GM23338 (cell line): ENCODE measurements around the gene CSNK2B. TPM values are rescaled to one million over a fixed set of nuclear protein-coding genes. Genes with fewer than 3 reads are reported as not detected.

Source experiments
- ATAC-seq: fragments of 200-7000 bp; cut with Tn5 transposase; 3 replicates; pipeline ENCODE4 v1.9.1; 2020
- DNase-seq: peaks from one replicate; pipeline ENCODE4 v3.0.0-alpha.2; 2015; ENCODE audit warnings: low spot score
- H2AFZ ChIP-seq: fragments of 200-600 bp; sonication (generic); 2 replicates; pipeline ENCODE4 v1.8.0; 2016; ENCODE audit warnings: antibody characterized with exemption, mild to moderate bottlenecking, moderate library complexity
- H3F3A ChIP-seq: fragments of 200-600 bp; sonication (generic); replicated peaks from 2 replicates; pipeline ENCODE4 v1.8.0; 2017; ENCODE audit warnings: antibody characterized with exemption, mixed run types, low read depth
- H3K27ac ChIP-seq: fragments of 200-600 bp; sonication (generic); 2 replicates; pipeline ENCODE4 v1.6.1; 2016; ENCODE audit warnings: low read depth
- H3K27me3 ChIP-seq: fragments of 200-600 bp; sonication (generic); 2 replicates; pipeline ENCODE4 v1.8.0; 2016; ENCODE audit warnings: mild to moderate bottlenecking, mixed run types, moderate library complexity; ENCODE audit not compliant: insufficient read depth
- H3K36me3 ChIP-seq: fragments of 200-600 bp; sonication (generic); 2 replicates; pipeline ENCODE4 v1.8.0; 2016; ENCODE audit warnings: mild to moderate bottlenecking; ENCODE audit not compliant: insufficient read depth
- H3K4me1 ChIP-seq: fragments of 200-600 bp; sonication (generic); 2 replicates; pipeline ENCODE4 v1.8.0; 2016; ENCODE audit warnings: mild to moderate bottlenecking, moderate library complexity; ENCODE audit not compliant: insufficient read depth
- H3K4me2 ChIP-seq: fragments of 200-600 bp; sonication (generic); 2 replicates; pipeline ENCODE4 v1.7.1; 2017; ENCODE audit warnings: mixed run types
- H3K4me3 ChIP-seq: fragments of 200-600 bp; sonication (generic); 2 replicates; pipeline ENCODE4 v1.6.1; 2016; ENCODE audit warnings: mixed run types
- H3K79me2 ChIP-seq: fragments of 200-600 bp; sonication (generic); replicated peaks from 2 replicates; pipeline ENCODE4 v1.8.0; 2017; ENCODE audit warnings: mild to moderate bottlenecking; ENCODE audit not compliant: insufficient read depth
- H3K9me2 ChIP-seq: fragments of 200-600 bp; sonication (generic); 2 replicates; pipeline ENCODE4 v1.8.0; 2017; ENCODE audit not compliant: insufficient read depth
- H4K20me1 ChIP-seq: fragments of 200-600 bp; sonication (generic); replicated peaks from 2 replicates; pipeline ENCODE4 v1.8.0; 2017; ENCODE audit warnings: mild to moderate bottlenecking; ENCODE audit not compliant: insufficient read depth
- H3K27ac Mint-ChIP-seq: 2 replicates; pipeline ENCODE4 v1.8.0; 2020; ENCODE audit warnings: inconsistent platforms, mild to moderate bottlenecking, moderate library complexity, mixed read lengths
- H3K27me3 Mint-ChIP-seq: 3 replicates; pipeline ENCODE4 v1.8.0; 2022; ENCODE audit warnings: low read depth, mild to moderate bottlenecking, moderate library complexity, mixed read lengths, inconsistent platforms; ENCODE audit not compliant: insufficient read depth, poor library complexity
- H3K36me3 Mint-ChIP-seq: 3 replicates; pipeline ENCODE4 v1.8.0; 2021; ENCODE audit warnings: low read depth, mild to moderate bottlenecking, inconsistent platforms, moderate library complexity, mixed read lengths
- H3K4me1 Mint-ChIP-seq: 3 replicates; pipeline ENCODE4 v1.8.0; 2020; ENCODE audit warnings: mild to moderate bottlenecking, inconsistent platforms, mixed read lengths
- H3K4me3 Mint-ChIP-seq: 3 replicates; pipeline ENCODE4 v1.8.0; 2021; ENCODE audit warnings: moderate library complexity, mild to moderate bottlenecking, inconsistent platforms, mixed read lengths
- H3K9me3 Mint-ChIP-seq: 3 replicates; pipeline ENCODE4 v1.8.0; 2020; ENCODE audit warnings: moderate library complexity, mild to moderate bottlenecking, inconsistent platforms, mixed read lengths
- CREB1 ChIP-seq: fragments of 250-450 bp; sonication (Bioruptor Pico); IDR thresholded peaks from 2 replicates; pipeline ENCODE4 v1.5.0; 2020; ENCODE audit warnings: low read depth, mild to moderate bottlenecking, moderate library complexity
- CTCF ChIP-seq, 2 experiments: fragments of 200-600 bp in 1 of 2; sonication (generic) in 1 of 2; conservative IDR thresholded peaks; 2 replicates each; pipeline versions ENCODE4 v1.5.1 to v1.6.1; 2016 to 2017; ENCODE audit warnings: antibody characterized with exemption in 2 of 2, low read depth in 2 of 2, mild to moderate bottlenecking in 2 of 2, moderate library complexity in 1 of 2
- ETS1 ChIP-seq: IDR thresholded peaks from 2 replicates; pipeline ENCODE4 v1.6.1; 2016; ENCODE audit warnings: antibody characterized with exemption
- EZH2 ChIP-seq: fragments of 200-600 bp; sonication (generic); IDR thresholded peaks from one replicate; pipeline ENCODE4 v1.8.0; 2017; ENCODE audit warnings: antibody characterized with exemption, mild to moderate bottlenecking, low read depth; ENCODE audit not compliant: unreplicated experiment
- EZH2phosphoT487 ChIP-seq: fragments of 200-600 bp; sonication (generic); IDR thresholded peaks from one replicate; pipeline ENCODE4 v1.8.1; 2018; ENCODE audit warnings: antibody characterized with exemption; ENCODE audit not compliant: unreplicated experiment
- JUNB ChIP-seq: IDR thresholded peaks from one replicate; pipeline ENCODE4 v1.6.1; 2016; ENCODE audit warnings: antibody characterized with exemption; ENCODE audit not compliant: unreplicated experiment
- NANOG ChIP-seq: IDR thresholded peaks from 2 replicates; pipeline ENCODE4 v1.6.1; 2016; ENCODE audit warnings: antibody characterized with exemption, borderline replicate concordance
- POLR2AphosphoS5 ChIP-seq: IDR thresholded peaks from 2 replicates; pipeline ENCODE4 v1.6.1; 2016; ENCODE audit warnings: antibody characterized with exemption, low read depth
- REST ChIP-seq: IDR thresholded peaks from one replicate; pipeline ENCODE4 v1.6.1; 2018; ENCODE audit warnings: antibody characterized with exemption; ENCODE audit not compliant: unreplicated experiment
- ZNF114 ChIP-seq: fragments of 250-450 bp; sonication (Bioruptor Pico); IDR thresholded peaks from 2 replicates; pipeline ENCODE4 v1.5.0; 2020; ENCODE audit warnings: mild to moderate bottlenecking, moderate library complexity
- ZNF331 ChIP-seq: fragments of 250-450 bp; sonication (Bioruptor Pico); IDR thresholded peaks from 2 replicates; pipeline ENCODE4 v1.5.0; 2020; ENCODE audit warnings: low read depth, mild to moderate bottlenecking, moderate library complexity
- ZNF462 ChIP-seq: fragments of 250-450 bp; sonication (Bioruptor Pico); IDR thresholded peaks from 2 replicates; pipeline ENCODE4 v1.5.0; 2020; ENCODE audit warnings: mild to moderate bottlenecking, moderate library complexity
- polyA plus RNA-seq: library from polyadenylated mRNA; unstranded; fragments of >200 nt; fragmentation: Nextera tagmentation; extraction: Ambion mirVana; gene quantifications from 2 replicates; pipeline ENCODE4 v1.2.1, GENCODE V29; 2016
- total RNA-seq: library from RNA; depleted of rRNA; stranded (reverse); fragments of >200 nt; shearing (Covaris generic); gene quantifications from 2 replicates; pipeline ENCODE4 v1.2.3, GENCODE V29; 2014

CSNK2B gene
- total and polyA plus RNA-seq, 2 experiments from 2014 or later, result 260 to 271 TPM

- H3K79me2 ChIP-seq, result peaks cover 14% of the 10 kb centered on the region
- H3K27me3 ChIP-seq, result no peaks in the 10 kb centered on the region
- H3K4me3 ChIP-seq, result no peak overlapping the region
- ATAC-seq, result no peak
- no peaks in the 10 kb centered on the region for H3K27me3 Mint-ChIP-seq
- no peak for DNase-seq
- no peaks in the 10 kb centered on the region for H3K9me2 ChIP-seq
- peak overlapping the region; percentile 7; the same call in 1 of the 3 replicates for H3K4me3 Mint-ChIP-seq
- H3K9me3 Mint-ChIP-seq, result no peaks in the 10 kb centered on the region
- H3K36me3 ChIP-seq, result peaks cover 41% of the 10 kb centered on the region
- no peak overlapping the region for H3K27ac Mint-ChIP-seq
- peaks cover 2% of the 10 kb centered on the region; the same call in 1 of the 2 replicates for H3F3A ChIP-seq
- peaks cover 8% of the 10 kb centered on the region; the same call in 1 of the 2 replicates for H4K20me1 ChIP-seq
- no peak overlapping the region for H3K4me2 ChIP-seq
- no peak overlapping the region for H2AFZ ChIP-seq
- H3K4me1 Mint-ChIP-seq, result peaks cover 6% of the 10 kb centered on the region; the same call in 1 of the 3 replicates
- H3K27ac ChIP-seq, result no peak overlapping the region
- TF ChIP-seq ZNF331 (CRISPR knock-in tag) (no peak), NANOG (no peak), REST (no peak), ZNF462 (CRISPR knock-in tag) (no peak), ZNF114 (CRISPR knock-in tag) (no peak), ETS1 (no peak), CTCF (conservative IDR thresholded peaks at IDR 0.05; ENCODE audit: low read depth in 2 of 2) (no peak), EZH2phosphoT487 (no peak), POLR2AphosphoS5 (no peak), EZH2 (no peak), CREB1 (no peak), JUNB (no peak)
- peaks cover 86% of the 10 kb centered on the region for H3K36me3 Mint-ChIP-seq
- H3K4me1 ChIP-seq, result no peaks in the 10 kb centered on the region
These were observed 20.6 kb upstream of the CSNK2B start for GRCh38 chr6:31645325-31645724.
